A549 (cell line): ENCODE data around the gene BCAS4. TPM values are rescaled to one million over a fixed set of nuclear protein-coding genes. Genes with fewer than 3 reads are reported as not detected.
A peak's percentile ranks its signal among the peaks of the same experiment; 100 is the strongest.

ENCODE experiments used
- ATAC-seq, 2 experiments: fragments of 200-7000 bp in 1 of 2; fragments of >200 bp in 1 of 2; cut with Nextera tagmentation in 1 of 2; cut with Tn5 transposase in 1 of 2; 3 replicates each; pipeline versions ENCODE4 v1.8.0 to v1.9.1; 2018 to 2020; ENCODE audit warnings: mild to moderate bottlenecking in 1 of 2, moderate library complexity in 1 of 2
- CTCF ChIA-PET: fragments of 300-600 bp; sonication (Branson Sonifier 250); formaldehyde crosslinking; extraction: SDS; loops from one replicate; lab custom pipeline; 2021; ENCODE audit warnings: antibody characterized with exemption, inconsistent platforms; lab: Yijun Ruan, JAX
- POLR2A ChIA-PET: fragments of 350-600 bp; formaldehyde crosslinking; extraction: SDS; loops from one replicate; lab custom pipeline; 2021; ENCODE audit warnings: antibody characterized with exemption, inconsistent platforms; lab: Yijun Ruan, JAX
- DNase-seq, 2 experiments: peaks; one replicate each; pipeline versions ENCODE4 v3.0.0 to v3.0.0-alpha.2; 2011 to 2016; ENCODE audit warnings: low read depth in 1 of 2, low spot score in 1 of 2
- FAIRE-seq: peaks from 2 replicates; lab custom pipeline; 2011; peaks lifted over from hg19 to GRCh38; lab: Jason Lieb, UNC
- H3K27ac ChIP-seq, 2 experiments: fragments of >200 bp; sonication (Bioruptor Twin); formaldehyde crosslinking; 3 replicates each; pipeline ENCODE4 v1.5.1; 2016 to 2017
- H3K4me1 ChIP-seq: fragments of >200 bp; sonication (Bioruptor Twin); formaldehyde crosslinking; 3 replicates; pipeline ENCODE4 v1.6.1; 2016
- H3K4me2 ChIP-seq: fragments of >200 bp; sonication (Bioruptor Twin); formaldehyde crosslinking; 3 replicates; pipeline ENCODE4 v1.6.1; 2016
- H3K4me3 ChIP-seq: fragments of >200 bp; sonication (Bioruptor Twin); formaldehyde crosslinking; 3 replicates; pipeline ENCODE4 v1.5.1; 2016
- H3K9me3 ChIP-seq: fragments of >200 bp; sonication (Bioruptor Twin); formaldehyde crosslinking; 3 replicates; pipeline ENCODE4 v1.6.1; 2016
- BHLHE40 ChIP-seq: IDR thresholded peaks from 2 replicates; pipeline ENCODE4 v1.6.1; 2012; ENCODE audit warnings: low read depth, low read length, inconsistent platforms
- CBX2 ChIP-seq: fragments of 200-600 bp; sonication (generic); IDR thresholded peaks from 2 replicates; pipeline ENCODE4 v1.6.1; 2016; ENCODE audit warnings: low read depth, mild to moderate bottlenecking, borderline replicate concordance
- CBX8 ChIP-seq: fragments of 200-600 bp; sonication (generic); IDR thresholded peaks from 2 replicates; pipeline ENCODE4 v1.6.1; 2016
- CHD2 ChIP-seq: fragments of 150-350 bp; IDR thresholded peaks from 2 replicates; pipeline ENCODE4 v1.6.1; 2014; ENCODE audit warnings: low read length; ENCODE audit not compliant: partially characterized antibody
- CTCF ChIP-seq: fragments of >200 bp; sonication (Bioruptor Twin); formaldehyde crosslinking; IDR thresholded peaks from 3 replicates; pipeline ENCODE4 v1.5.1; 2016
- E2F6 ChIP-seq: IDR thresholded peaks from 2 replicates; pipeline ENCODE4 v1.6.1; 2012; ENCODE audit warnings: low read depth, borderline replicate concordance
- EP300 ChIP-seq, 2 experiments: fragments of >200 bp; sonication (Bioruptor Twin); formaldehyde crosslinking; IDR thresholded peaks; 2 replicates in 1 of 2; 3 replicates in 1 of 2; pipeline ENCODE4 v1.6.1; 2016 to 2017
- FOSB ChIP-seq: fragments of 250-450 bp; sonication (Bioruptor Pico); IDR thresholded peaks from 2 replicates; pipeline ENCODE4 v1.5.0; 2020; ENCODE audit warnings: mild to moderate bottlenecking, moderate library complexity
- FOXS1 ChIP-seq: fragments of 250-450 bp; sonication (Bioruptor Pico); IDR thresholded peaks from 2 replicates; pipeline ENCODE4 v1.5.0; 2020; ENCODE audit warnings: mild to moderate bottlenecking, moderate library complexity
- GATA3 ChIP-seq: IDR thresholded peaks from 2 replicates; pipeline ENCODE4 v1.6.1; 2012; ENCODE audit warnings: borderline replicate concordance
- HDAC2 ChIP-seq: fragments of 200-600 bp; sonication (generic); IDR thresholded peaks from 2 replicates; pipeline ENCODE4 v1.6.1; 2016
- HEYL ChIP-seq: fragments of 250-450 bp; sonication (Bioruptor Pico); IDR thresholded peaks from 2 replicates; pipeline ENCODE4 v1.8.0; 2021; ENCODE audit warnings: mild to moderate bottlenecking, moderate library complexity
- HMGXB4 ChIP-seq: fragments of 250-450 bp; sonication (Bioruptor Pico); IDR thresholded peaks from 2 replicates; pipeline ENCODE4 v1.5.0; 2021; ENCODE audit warnings: mild to moderate bottlenecking, moderate library complexity, borderline replicate concordance
- HOXA7 ChIP-seq: fragments of 250-450 bp; sonication (Bioruptor Pico); IDR thresholded peaks from 2 replicates; pipeline ENCODE4 v1.5.0; 2020; ENCODE audit warnings: mild to moderate bottlenecking, moderate library complexity
- HOXB5 ChIP-seq: fragments of 250-450 bp; sonication (Bioruptor Pico); IDR thresholded peaks from 2 replicates; pipeline ENCODE4 v1.5.0; 2020; ENCODE audit warnings: mild to moderate bottlenecking, moderate library complexity
- KDM5A ChIP-seq: fragments of 200-600 bp; sonication (generic); IDR thresholded peaks from 2 replicates; pipeline ENCODE4 v1.6.1; 2016; ENCODE audit warnings: antibody characterized with exemption, mild to moderate bottlenecking
- MAZ ChIP-seq: fragments of 150-350 bp; IDR thresholded peaks from 2 replicates; pipeline ENCODE4 v1.6.1; 2014; ENCODE audit warnings: antibody characterized with exemption, low read depth, low read length, borderline replicate concordance
- NPAS2 ChIP-seq: fragments of 250-450 bp; sonication (Bioruptor Pico); IDR thresholded peaks from 2 replicates; pipeline ENCODE4 v1.8.0; 2022; ENCODE audit warnings: mild to moderate bottlenecking, moderate library complexity, borderline replicate concordance
- NR3C1 ChIP-seq: fragments of >200 bp; sonication (Bioruptor Twin); formaldehyde crosslinking; IDR thresholded peaks from 3 replicates; pipeline ENCODE4 v1.6.1; 2017
- PBX3 ChIP-seq: IDR thresholded peaks from 2 replicates; pipeline ENCODE4 v1.6.1; 2012
- PHF8 ChIP-seq: fragments of 200-600 bp; sonication (generic); IDR thresholded peaks from 2 replicates; pipeline ENCODE4 v1.6.1; 2016; ENCODE audit warnings: low read depth, mild to moderate bottlenecking, antibody characterized with exemption, moderate library complexity, borderline replicate concordance
- POLR2AphosphoS2 ChIP-seq: conservative IDR thresholded peaks from 2 replicates; pipeline ENCODE4 v1.6.1; 2012; ENCODE audit warnings: low read length, improper control_type of control experiment, inconsistent platforms
- REST ChIP-seq: fragments of 200-600 bp; sonication (generic); IDR thresholded peaks from 2 replicates; pipeline ENCODE4 v1.6.1; 2016; ENCODE audit warnings: antibody characterized with exemption, mild to moderate bottlenecking, moderate library complexity
- RFX5 ChIP-seq: fragments of 450-650 bp; IDR thresholded peaks from 2 replicates; pipeline ENCODE4 v1.7.1; 2014; ENCODE audit warnings: antibody characterized with exemption, mild to moderate bottlenecking, moderate library complexity
- SMC3 ChIP-seq: fragments of >200 bp; sonication (Bioruptor Twin); formaldehyde crosslinking; IDR thresholded peaks from 3 replicates; pipeline ENCODE4 v1.6.1; 2018; ENCODE audit warnings: inconsistent platforms
- WGBS: methylation state at CpG from one replicate; pipeline ENCODE4 v1.1.6; 2017; ENCODE audit errors: missing lambda C conversion rate; 5-methylcytosine and 5-hydroxymethylcytosine counted together
- polyA plus RNA-seq, 4 experiments: library from polyadenylated mRNA; depleted of rRNA in 3 of 4; stranded (reverse); fragments of >200 nt; fragmentation: RNase III in 1 of 4; extraction: RNeasy Plus Mini Kit Qiagen cat#74134 plus additional on column Dnase treatment in 1 of 4; gene quantifications; 2 replicates in 3 of 4; 3 replicates in 1 of 4; pipeline ENCODE4 v1.2.3, GENCODE V29; 2011 to 2017

Gene BCAS4
- polyA plus RNA-seq, 2 of the 4 experiments (the other 2 are of a cell fraction) = 16.9 to 48.4 TPM

- no peaks in the 10 kb centered on the region for H3K4me1 ChIP-seq
- POLR2A ChIA-PET = no interaction called here
- no peak for FAIRE-seq
- no peak overlapping the region for H3K4me2 ChIP-seq
- no peak for TF ChIP-seq CBX2
- no peak for TF ChIP-seq RFX5
- TF ChIP-seq EP300 (IDR thresholded peaks at IDR 0.05) = no peak
- no peak for TF ChIP-seq HOXA7 (CRISPR knock-in tag)
- no peak for TF ChIP-seq HOXB5 (CRISPR knock-in tag)
- TF ChIP-seq KDM5A = no peak
- no peak for TF ChIP-seq CTCF
- no peak for TF ChIP-seq PHF8
- TF ChIP-seq HEYL = no peak
- no peak for TF ChIP-seq E2F6
- TF ChIP-seq FOXS1 (CRISPR knock-in tag) = no peak
- no peak for TF ChIP-seq BHLHE40
- TF ChIP-seq REST = no peak
- TF ChIP-seq SMC3 = no peak
- no peak for TF ChIP-seq NR3C1
- no peak for TF ChIP-seq FOSB (CRISPR knock-in tag)
- ATAC-seq = no peak; a peak in 1 of 6 replicates
- no peak overlapping the region for H3K27ac ChIP-seq
- no peak for DNase-seq
- H3K9me3 ChIP-seq = no peaks in the 10 kb centered on the region
- WGBS = 95% methylated on average over 11 of the region's 11 CpGs
- H3K4me3 ChIP-seq = no peak overlapping the region
- CTCF ChIA-PET = interaction anchor here (0.8 to 3.9 kb wide), 4 partner anchors 11 to 711 kb away, joined by 3 to 15 read pairs (median 4); partner anchors contain the start of gene BCAS4
These were observed 89.0 kb downstream of the BCAS4 start for GRCh38 chr20:50883856-50884255.

GRCh38 chr20:50885068-50885467, 90.2 kb downstream of the BCAS4 start:
- CTCF ChIA-PET = interaction anchor here (0.8 to 3.9 kb wide), 4 partner anchors 12 to 91 kb away, joined by 3 to 15 read pairs (median 4); partner anchors contain the start of gene BCAS4
- FAIRE-seq (no peak), ATAC-seq (peak in 1 of 2 experiments; percentile 49; a peak in 3 of 6 replicates)
- TF ChIP-seq MAZ (no peak), GATA3 (no peak), CHD2 (no peak), CBX8 (no peak), SMC3 (no peak), PBX3 (no peak), HOXB5 (CRISPR knock-in tag) (no peak), POLR2AphosphoS2 (no peak), HMGXB4 (CRISPR knock-in tag) (no peak), NPAS2 (CRISPR knock-in tag) (no peak), HDAC2 (no peak), REST (no peak)

More at GRCh38 chr20:50885068-50885467, 90.2 kb downstream of the BCAS4 start:
- no peak for DNase-seq
- 92% methylated on average over 7 of the region's 7 CpGs for WGBS
- Histone ChIP-seq H3K4me3 (no peak overlapping the region), H3K27ac (no peak overlapping the region), H3K9me3 (no peaks in the 10 kb centered on the region), H3K4me1 (no peaks in the 10 kb centered on the region), H3K4me2 (no peak overlapping the region)
- POLR2A ChIA-PET = no interaction called here
